ENCODE measurements around the gene HLCS.

Gene HLCS

GRCh38 chr21:36815284-36815683, 151.2 kb downstream of the HLCS start:
- FAIRE-seq: no peak
- DNase-seq (ENCODE audit: low spot score): no peak

GRCh38 chr21:36813052-36813451, 153.4 kb downstream of the HLCS start:
- DNase-seq (ENCODE audit: low spot score): no peak

GRCh38 chr21:36811762-36812161, 154.7 kb downstream of the HLCS start:
- FAIRE-seq (no peak), DNase-seq (ENCODE audit: low spot score) (no peak)

More at GRCh38 chr21:36813052-36813451, 153.4 kb downstream of the HLCS start:
- no peak for FAIRE-seq

GRCh38 chr21:36810443-36810842, 156.0 kb downstream of the HLCS start:
- no peak for DNase-seq (ENCODE audit: low spot score)
- FAIRE-seq: no peak

- DNase-seq (ENCODE audit: low spot score): no peak
Observed at GRCh38 chr21:36807422-36807928, 159.0 kb downstream of the HLCS start.

GRCh38 chr21:36806103-36806502, 160.4 kb downstream of the HLCS start:
- FAIRE-seq (no peak), DNase-seq (ENCODE audit: low spot score) (no peak)

More at GRCh38 chr21:36807422-36807928, 159.0 kb downstream of the HLCS start:
- FAIRE-seq: no peak

- no peak for DNase-seq (ENCODE audit: low spot score)
Observed at GRCh38 chr21:36804874-36805611, 161.4 kb downstream of the HLCS start.

GRCh38 chr21:36803816-36804439, 162.5 kb downstream of the HLCS start:
- no peak for FAIRE-seq
- no peak for DNase-seq (ENCODE audit: low spot score)

More at GRCh38 chr21:36804874-36805611, 161.4 kb downstream of the HLCS start:
- FAIRE-seq: no peak

GRCh38 chr21:36803051-36803645, 163.3 kb downstream of the HLCS start:
- no peak for FAIRE-seq
- no peak for DNase-seq (ENCODE audit: low spot score)

- FAIRE-seq (no peak), DNase-seq (ENCODE audit: low spot score) (no peak)
Observed at GRCh38 chr21:36800734-36801133, 165.7 kb downstream of the HLCS start.

GRCh38 chr21:36799869-36800268, 166.6 kb downstream of the HLCS start:
- FAIRE-seq: no peak
- DNase-seq (ENCODE audit: low spot score): no peak

GRCh38 chr21:36798491-36798890, 168.0 kb downstream of the HLCS start:
- DNase-seq (ENCODE audit: low spot score): no peak
- FAIRE-seq: no peak

- no peak for DNase-seq (ENCODE audit: low spot score)
- FAIRE-seq: no peak
Observed at GRCh38 chr21:36796070-36796469, 170.4 kb downstream of the HLCS start.

- FAIRE-seq: no peak
- DNase-seq (ENCODE audit: low spot score): no peak
Observed at GRCh38 chr21:36792505-36792967, 173.9 kb downstream of the HLCS start.

GRCh38 chr21:36791695-36792470, 174.6 kb downstream of the HLCS start:
- DNase-seq (ENCODE audit: low spot score) (no peak), FAIRE-seq (no peak)

- FAIRE-seq: no peak
Observed at GRCh38 chr21:36791180-36791579, 175.3 kb downstream of the HLCS start.

GRCh38 chr21:36790616-36791015, 175.9 kb downstream of the HLCS start:
- no peak for DNase-seq (ENCODE audit: low spot score)
- no peak for FAIRE-seq

More at GRCh38 chr21:36791180-36791579, 175.3 kb downstream of the HLCS start:
- DNase-seq (ENCODE audit: low spot score): no peak

- no peak for FAIRE-seq
- peak; percentile 43 for DNase-seq (ENCODE audit: low spot score)
Observed at GRCh38 chr21:36788120-36788638, 178.3 kb downstream of the HLCS start.

- DNase-seq (ENCODE audit: low spot score) (no peak), FAIRE-seq (no peak)
Observed at GRCh38 chr21:36786186-36786585, 180.3 kb downstream of the HLCS start.

- FAIRE-seq (no peak), DNase-seq (ENCODE audit: low spot score) (no peak)
Observed at GRCh38 chr21:36785615-36786014, 180.9 kb downstream of the HLCS start.

GRCh38 chr21:36784947-36785346, 181.5 kb downstream of the HLCS start:
- no peak for FAIRE-seq
- no peak for DNase-seq (ENCODE audit: low spot score)

All from urothelium cell line (cell line).